Bronchial epithelial cell (primary cell): ENCODE data around the gene FAM171A2. TPM values are rescaled to one million over a fixed set of nuclear protein-coding genes. Genes with fewer than 3 reads are reported as not detected.

Source experiments
- DNase-seq: peaks from one replicate; pipeline ENCODE4 v3.0.0-alpha.2; 2010; ENCODE audit warnings: low read depth
- FAIRE-seq: peaks from 2 replicates; lab custom pipeline; 2011; peaks lifted over from hg19 to GRCh38; lab: Jason Lieb, UNC
- H3K27me3 ChIP-seq: 2 replicates; pipeline ENCODE4 v1.5.1; 2011; ENCODE audit warnings: low read length; ENCODE audit not compliant: control insufficient read depth, insufficient read depth
- H3K36me3 ChIP-seq: 2 replicates; pipeline ENCODE4 v1.5.1; 2011; ENCODE audit warnings: low read length; ENCODE audit not compliant: control insufficient read depth, insufficient read depth
- H3K4me3 ChIP-seq: 2 replicates; pipeline ENCODE4 v1.5.1; 2011; ENCODE audit warnings: mild to moderate bottlenecking, low read depth, low read length, control low read depth
- CTCF ChIP-seq: IDR thresholded peaks from 2 replicates; pipeline ENCODE4 v1.5.1; 2011; ENCODE audit warnings: mild to moderate bottlenecking, moderate library complexity, low read length, control low read depth, inconsistent platforms; ENCODE audit not compliant: insufficient read depth, severe bottlenecking
- total RNA-seq: library from RNA; depleted of rRNA; stranded (reverse); fragments of >200 nt; gene quantifications from 2 replicates; pipeline ENCODE4 v1.2.1, GENCODE V29; 2014

The FAM171A2 gene
- total RNA-seq, 1 donor from 2014 or later: 0.53 TPM

GRCh38 chr17:44311562-44312181, 52.0 kb downstream of the FAM171A2 start:
- no peaks in the 10 kb centered on the region for H3K36me3 ChIP-seq
- H3K27me3 ChIP-seq: peaks cover 5% of the 10 kb centered on the region
- H3K4me3 ChIP-seq: no peak overlapping the region
- FAIRE-seq (no peak), DNase-seq (no peak)
- no peak for TF ChIP-seq CTCF

- FAIRE-seq: no peak
- Histone ChIP-seq H3K36me3 (no peaks in the 10 kb centered on the region), H3K27me3 (peaks cover 3% of the 10 kb centered on the region), H3K4me3 (no peak overlapping the region)
- TF ChIP-seq CTCF: no peak
- no peak for DNase-seq
Measured at GRCh38 chr17:44310609-44311376, 52.9 kb downstream of the FAM171A2 start.

GRCh38 chr17:44310188-44310587, 53.5 kb downstream of the FAM171A2 start:
- no peak overlapping the region for H3K4me3 ChIP-seq
- DNase-seq: no peak
- no peaks in the 10 kb centered on the region for H3K36me3 ChIP-seq
- FAIRE-seq: no peak
- no peaks in the 10 kb centered on the region for H3K27me3 ChIP-seq
- no peak for TF ChIP-seq CTCF

- Histone ChIP-seq H3K4me3 (no peak overlapping the region), H3K27me3 (no peaks in the 10 kb centered on the region), H3K36me3 (no peaks in the 10 kb centered on the region)
- TF ChIP-seq CTCF: peak; percentile 15
- FAIRE-seq: peak; percentile 66
- peak; percentile 38 for DNase-seq
Measured at GRCh38 chr17:44309472-44309871, 54.2 kb downstream of the FAM171A2 start.

- Histone ChIP-seq H3K36me3 (no peaks in the 10 kb centered on the region), H3K27me3 (no peaks in the 10 kb centered on the region), H3K4me3 (peak overlapping the region; percentile 47)
- FAIRE-seq (no peak), DNase-seq (no peak)
- TF ChIP-seq CTCF: no peak
Measured at GRCh38 chr17:44308865-44309264, 54.8 kb downstream of the FAM171A2 start.
